ENCODE measurements around the gene RAB11FIP4.

The RAB11FIP4 gene

DNA sequence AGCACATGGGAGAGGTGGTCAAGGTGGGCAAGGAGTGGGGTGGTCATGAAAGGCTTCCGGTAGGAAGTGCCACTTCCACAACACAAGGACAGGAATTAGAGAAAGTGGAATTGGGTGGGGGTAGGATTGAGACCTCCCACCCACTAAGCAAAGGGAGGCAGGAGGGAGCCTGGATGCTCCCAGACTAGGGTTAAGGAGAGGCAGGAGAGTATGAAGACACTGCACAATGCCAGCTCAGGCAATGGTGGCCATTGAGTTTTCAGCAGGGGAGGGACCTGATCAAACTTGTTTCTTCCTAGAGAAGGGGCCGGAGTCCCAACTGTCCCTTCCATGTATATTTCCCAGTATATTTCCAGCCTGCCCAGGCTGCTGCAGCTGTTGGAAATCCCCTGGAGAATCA lies 3.1 kb upstream of the RAB11FIP4 start:
- DNase-seq, result no peak

DNA sequence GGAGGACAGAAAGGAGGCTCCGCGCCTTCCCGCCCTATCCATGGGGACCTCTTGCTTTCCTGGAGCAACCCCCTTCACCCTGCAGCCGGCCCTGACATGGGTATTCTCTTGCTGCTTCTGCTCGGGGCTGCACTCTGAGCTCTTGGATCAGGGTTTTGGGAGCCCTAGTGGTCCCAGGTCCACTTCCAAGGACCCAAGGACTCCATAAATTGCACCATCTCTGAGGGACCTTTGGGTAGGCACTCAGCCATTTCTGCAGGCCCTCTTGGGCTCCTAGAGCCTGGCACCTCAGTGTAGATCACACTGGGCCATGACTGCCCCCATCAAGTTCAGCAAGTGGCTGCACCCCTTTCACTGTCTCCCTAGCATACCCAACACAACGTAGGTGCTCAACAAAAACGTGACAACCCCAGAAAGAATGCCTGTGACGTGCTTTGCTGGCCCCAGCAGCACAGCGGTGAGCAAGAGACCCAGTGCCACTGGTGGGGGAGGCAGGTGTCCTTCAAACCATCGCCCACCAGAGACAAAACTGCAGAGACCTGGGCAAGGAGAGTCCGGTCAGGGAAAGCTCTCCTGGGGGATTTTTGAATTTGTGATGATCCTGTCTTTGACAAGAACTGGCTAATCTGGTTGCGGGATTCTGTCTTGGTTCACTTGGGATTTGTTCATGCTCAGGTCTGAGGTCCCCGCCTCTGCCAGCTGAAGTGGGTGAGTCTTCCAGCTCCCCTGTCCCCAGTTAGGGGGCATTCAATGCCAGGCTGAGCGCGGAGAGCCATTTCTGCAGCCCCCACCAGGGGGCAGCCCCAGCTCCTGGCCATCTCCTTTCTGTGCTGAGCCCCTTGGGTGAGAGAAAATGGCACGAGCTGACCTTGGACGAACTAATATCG lies 2.5 kb upstream of the RAB11FIP4 start:
- DNase-seq, result no peak

DNA sequence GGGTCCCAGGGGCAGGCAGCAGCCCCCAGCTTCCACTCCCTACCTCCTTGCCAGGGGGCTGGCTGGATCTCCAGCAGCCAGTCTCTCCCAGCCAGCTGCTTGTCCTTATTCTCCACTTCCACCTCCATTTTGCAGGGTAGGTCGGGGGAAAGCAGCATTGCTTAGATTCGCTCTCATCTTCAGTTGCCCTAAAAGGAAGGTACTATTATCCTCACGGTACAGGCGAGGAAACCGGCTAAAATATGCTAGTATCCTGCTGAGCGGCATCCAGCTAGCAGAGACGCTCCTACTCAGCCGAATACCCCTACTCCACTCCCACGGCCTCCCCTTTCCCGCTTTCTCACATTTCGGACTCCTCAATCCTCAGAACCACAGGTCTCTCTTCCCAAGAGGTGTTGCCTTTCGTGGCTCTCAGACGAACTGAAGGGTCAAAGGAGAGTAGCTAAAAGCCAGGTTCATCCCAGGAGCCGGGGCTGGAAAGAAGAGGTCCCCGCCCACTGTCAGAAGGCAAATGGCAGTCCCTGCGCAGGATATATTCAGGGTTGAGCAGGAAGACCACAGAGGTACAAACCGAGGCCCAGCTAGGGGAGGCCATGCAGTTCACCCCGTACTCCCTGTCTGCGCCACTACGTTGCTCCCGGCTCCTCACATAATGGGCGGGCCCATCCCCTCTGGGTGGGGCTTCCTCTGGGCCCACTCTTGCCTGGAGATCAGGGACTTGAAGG lies 1.7 kb upstream of the RAB11FIP4 start:
- DNase-seq, result no peak

DNA sequence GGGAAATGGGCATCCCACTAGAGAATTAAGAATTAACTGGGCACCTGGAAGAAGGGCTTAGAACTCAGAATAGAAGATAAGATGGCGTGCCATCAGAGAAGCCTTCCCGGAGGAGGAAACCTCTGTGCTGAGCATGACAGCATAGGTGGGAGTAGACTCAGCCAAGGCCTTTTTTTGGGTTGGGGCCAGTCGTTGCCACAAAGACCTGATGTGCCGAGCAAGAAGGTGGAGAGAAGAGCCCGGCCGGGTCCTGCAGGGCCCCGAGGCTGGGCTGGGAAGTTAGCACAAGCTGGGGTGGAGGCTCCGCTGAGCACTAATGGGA lies 1.1 kb upstream of the RAB11FIP4 start:
- no peak for DNase-seq

DNA sequence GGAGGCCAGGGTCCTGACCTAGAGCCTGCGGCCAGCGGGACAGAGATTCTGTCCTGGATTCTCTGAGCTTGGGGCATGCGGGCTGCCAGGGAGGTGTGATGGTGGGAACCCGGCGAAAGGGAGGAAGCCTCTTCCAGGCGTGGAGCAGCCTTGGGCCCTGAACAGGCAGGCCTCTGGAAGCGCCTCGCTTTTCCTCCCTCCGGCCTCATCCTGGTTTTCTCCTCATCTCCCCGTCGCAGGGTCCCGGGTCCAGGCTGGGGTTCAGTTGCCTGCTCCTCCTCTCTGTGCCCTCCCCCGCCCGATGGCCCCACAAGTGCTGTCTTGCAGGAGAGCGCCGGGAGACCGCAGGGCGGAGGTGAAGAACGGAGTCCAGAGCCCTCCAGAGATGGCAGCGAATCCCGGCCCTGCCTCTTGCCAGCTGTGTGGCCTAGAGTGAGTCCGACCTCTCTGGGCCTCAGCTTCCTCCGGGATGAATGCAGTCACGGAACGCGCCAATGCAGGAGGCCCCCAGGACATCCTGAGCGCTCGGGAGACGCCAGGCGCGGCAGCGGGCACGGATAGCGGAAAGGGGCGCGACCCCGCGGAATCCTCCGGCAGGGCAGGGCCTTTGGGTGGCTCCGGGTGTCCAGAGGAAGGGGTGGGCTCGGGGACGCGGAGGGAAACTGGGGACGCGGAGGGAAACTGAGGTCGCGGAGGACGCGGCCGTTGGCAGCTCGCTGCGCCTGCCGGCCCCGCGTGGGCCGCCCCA lies 553 bp upstream of the RAB11FIP4 start:
- no peak for DNase-seq

DNA sequence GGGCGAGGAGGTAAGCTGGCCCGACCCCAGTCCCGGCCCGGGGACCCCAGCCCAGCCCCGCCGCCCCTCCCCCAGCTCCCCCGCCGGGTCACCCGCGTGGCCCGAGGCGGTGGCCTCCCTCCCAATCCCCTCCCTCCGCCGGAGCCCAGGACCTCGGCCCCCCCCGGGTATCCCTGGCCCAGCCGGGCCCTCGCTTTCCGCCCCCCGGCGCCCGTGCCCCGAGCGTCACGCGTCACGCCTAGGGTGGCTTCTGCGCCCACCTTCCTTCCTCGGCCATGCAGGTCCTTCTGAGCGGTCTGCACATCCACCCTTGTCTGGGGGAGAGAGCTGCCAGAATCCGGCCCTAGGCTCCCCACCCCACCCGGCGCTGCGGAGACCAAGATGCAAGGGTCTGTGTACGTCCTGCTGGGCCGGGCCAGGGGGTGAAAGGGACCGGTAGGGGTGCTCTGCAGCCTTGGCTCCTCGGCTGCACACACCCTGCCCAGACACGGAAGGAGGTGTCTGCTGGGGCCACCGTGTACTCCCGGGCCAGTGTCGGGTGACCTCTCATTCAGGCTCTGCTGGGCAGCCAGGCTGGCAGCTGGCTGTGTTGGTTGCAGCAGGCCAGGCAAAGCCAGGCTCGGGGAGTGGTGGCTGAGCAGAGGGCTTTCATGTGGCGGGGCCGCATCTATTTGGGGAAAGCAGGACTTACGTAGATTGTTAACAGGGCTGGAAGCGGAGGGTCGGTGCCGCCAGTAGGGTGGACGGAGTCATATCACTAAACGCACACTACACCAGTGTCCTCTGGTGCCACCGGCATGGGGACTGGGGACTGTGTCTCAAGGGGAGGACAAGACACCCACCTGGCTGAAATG lies 754 bp downstream of the RAB11FIP4 start:
- DNase-seq, result peak; percentile 45

DNA sequence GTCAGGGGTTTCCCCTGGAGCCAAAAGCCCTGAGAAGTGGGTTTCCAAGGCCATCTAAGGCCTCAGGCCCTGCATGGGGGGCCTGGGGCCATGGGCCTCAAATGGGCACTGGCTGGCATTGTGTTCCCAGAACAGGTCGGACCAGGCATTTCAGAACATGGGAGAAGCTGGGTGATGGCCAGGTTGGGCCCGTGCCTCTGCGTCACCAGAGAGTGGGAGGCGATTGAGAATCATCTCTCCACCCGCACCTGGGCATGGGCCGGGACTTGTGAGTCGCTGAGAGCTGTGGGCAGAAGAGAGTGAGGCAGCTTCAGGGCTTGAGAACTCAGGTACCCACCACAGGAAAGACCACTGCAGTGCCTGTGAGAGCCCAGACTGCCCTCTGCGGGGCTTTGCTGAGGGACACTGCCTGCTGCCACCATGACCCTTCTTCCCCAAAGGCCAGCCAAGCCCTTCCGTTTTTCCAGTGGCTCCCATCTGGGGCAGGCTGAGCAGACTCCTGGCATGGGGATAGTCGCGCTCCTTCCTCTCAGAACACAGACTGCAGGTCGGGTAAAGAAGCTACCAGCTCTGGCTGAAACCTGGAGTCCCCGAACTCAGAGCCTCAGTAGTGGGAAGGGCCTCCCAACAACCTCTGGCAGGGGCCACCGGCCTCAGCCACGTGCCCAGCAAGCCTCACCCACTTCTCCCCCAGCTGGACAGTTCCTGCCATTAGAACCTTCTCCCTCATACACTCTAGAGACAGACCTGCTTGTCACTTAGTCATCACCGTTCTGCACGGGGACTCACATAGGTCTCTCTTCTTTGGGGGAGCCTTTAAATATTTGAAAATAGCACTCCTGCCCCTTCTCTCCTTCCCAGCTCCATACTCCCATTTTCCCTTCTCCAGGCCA lies 1.6 kb downstream of the RAB11FIP4 start:
- no peak for DNase-seq

DNA sequence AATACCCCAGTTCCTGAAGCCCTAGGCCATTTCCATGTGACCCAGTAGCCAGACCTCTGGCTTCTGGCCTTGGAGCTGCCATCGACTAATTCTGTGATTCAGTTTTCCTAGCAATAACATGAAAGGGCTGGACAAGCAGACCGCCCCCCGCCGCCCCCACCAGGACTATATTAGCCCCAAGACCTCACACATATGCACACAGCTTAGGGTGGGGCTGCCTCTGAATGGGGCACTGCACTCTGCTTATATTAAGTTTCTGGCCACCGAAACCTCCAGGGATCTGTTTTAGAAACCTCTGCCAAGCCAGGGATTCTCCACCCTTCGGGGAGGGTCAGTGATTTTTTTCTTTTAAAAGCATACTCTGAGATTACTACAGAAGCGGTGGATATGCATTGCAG lies 2.3 kb downstream of the RAB11FIP4 start:
- DNase-seq, result no peak

DNA sequence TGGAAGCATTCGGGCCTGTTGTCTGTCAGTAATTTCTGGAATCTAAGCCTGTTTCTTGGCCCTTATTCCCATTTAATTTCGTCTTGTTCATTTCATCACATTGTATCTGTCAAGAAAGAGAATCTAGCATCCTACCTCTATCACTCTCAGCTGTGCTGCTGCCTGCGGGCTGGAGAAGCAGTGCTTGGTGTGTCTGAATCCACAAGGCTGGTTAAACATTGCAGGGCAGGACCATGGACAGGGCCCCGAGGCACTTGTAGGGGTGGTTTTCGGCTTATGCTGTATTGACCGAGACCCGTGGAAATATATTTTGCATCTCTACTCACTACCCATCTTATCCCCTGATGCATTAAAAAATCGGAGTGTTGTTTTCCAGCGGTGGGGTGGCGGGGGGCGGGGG lies 3.1 kb downstream of the RAB11FIP4 start:
- no peak for DNase-seq

DNA sequence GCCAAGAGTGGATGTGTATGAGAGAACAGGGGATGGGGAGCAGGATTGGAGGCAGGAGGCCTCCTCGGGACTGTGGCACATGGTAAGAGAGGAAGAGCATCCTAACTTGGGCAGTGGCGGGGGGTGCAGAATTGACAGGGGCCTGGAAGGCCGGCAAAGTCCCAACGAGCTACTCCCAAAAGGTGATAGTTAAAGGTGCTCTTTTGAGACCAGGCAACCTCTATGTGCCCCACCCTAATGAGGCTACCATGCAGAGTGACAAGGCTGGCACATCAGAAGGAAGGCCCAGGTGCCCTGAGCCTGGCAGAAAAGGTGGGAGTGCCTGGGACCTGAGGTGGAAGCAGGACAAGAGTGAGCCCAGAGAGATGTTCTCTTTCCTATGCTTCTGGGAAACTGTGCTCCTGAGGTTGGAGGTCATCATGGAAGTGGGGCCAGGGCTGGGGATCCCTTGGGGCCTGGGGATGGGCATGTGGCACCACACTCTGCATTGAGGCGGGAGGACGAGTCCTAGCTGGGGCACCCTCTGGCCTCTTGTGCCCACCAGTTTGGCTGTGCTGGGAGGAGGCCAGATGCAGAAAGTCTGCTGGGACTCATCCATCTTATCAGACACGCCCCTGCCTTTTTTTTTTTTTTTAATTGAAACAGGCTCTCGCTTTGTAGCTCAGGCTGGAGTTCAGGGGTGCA lies 5.9 kb downstream of the RAB11FIP4 start:
- no peak for DNase-seq

DNA sequence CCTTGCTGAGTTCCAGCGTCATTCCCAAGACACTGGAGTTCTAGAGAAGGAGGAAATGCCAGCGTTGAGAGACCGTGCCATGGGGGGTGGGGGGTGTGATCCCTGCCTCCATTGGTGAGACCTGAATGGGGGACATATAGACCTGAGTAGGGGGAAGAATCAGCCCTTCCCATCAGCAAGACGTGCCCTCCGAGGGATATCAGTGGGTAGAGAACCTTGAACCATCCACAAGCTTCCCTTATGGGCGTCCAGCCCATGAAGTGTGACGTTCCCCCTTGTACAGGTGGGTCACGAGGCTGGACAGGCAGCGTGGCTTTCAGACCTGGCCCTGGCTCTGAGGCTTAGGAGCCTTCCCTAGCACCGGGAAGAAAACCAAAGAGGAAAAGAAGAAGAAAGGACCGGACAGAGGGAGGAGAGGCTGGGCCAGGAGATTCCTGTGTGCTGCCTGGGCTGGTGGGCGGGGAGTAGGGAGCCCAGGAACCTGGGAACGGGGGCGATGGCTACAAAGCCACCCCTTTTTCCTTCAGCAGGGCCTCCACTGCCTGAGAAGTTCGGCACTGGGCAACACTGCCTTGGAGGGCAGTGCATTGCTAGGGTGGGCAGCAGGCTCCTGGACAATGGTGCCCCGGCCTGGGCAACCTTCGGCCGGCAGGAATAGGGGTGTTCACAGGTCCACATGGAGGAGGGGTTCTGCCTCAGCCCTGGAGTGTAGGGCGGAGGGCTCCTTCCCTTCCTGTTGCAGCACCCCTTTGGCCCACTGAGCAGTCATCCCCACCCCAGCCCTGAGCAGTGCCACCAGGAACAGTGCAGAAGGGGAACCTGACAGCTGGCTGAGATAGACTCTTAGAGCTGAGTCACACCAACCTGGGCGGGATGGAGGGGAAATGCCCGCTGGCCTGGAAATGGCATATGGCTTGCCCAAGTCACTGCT lies 7.2 kb downstream of the RAB11FIP4 start:
- no peak for DNase-seq

DNA sequence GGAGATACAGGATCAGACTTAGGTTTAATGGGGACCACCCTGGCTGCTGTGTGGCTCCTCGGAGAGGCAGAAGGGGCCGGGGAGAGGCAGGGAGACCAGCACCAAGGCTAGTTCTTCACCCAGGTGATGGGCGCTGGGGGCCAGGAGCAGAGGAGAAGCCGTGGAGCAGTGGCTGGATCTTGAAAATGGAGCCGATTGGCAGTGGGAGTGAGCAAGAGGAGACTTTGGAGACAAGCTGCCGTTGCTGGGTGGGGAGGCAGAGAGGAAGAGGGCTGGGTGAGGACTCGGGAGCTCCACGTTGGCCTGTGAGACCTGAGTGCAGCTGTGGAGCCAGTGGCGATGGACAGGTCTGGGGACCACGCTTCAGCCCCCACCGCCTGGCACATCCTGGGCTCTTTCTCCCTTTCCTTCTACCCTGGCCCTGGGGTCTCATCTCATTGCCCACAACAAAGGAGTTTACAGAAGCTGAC lies 9.0 kb downstream of the RAB11FIP4 start:
- DNase-seq, result no peak

DNA sequence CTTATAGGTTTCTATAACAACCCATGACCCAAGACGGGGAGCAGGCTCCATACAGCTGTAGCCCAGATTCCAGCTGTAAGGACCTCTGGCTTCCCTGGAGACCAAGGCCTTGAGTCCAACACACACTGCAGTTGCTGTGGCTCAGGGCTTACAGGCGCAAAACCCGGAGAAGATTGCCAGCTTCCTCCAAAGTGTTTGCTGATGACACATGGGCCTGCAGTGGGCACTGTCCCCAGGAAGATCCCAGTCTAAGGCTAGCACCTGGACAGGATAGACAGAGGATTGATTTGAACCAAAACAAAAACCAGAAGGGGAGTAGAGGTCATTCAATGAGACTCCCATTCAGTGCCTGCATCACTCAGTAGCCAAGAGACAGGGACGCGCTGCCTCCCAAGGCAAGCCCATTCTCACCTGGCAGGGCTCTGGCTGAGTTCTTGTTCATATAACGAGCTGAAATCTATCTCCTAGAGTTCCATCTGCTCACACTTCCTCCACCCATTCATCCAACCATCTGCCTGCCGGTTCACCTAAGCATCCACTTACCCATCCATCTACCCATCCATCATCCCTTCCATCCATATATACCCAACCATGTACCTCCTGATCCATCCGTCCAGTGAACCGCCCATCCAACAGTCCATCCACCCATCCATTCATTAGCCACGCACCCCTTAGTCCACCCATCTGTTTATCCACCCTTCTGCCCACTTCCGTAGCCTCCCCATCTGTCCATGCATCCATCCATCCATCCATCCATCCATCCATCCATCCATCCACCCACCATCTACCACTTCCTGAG lies 10.2 kb downstream of the RAB11FIP4 start:
- DNase-seq, result no peak

DNA sequence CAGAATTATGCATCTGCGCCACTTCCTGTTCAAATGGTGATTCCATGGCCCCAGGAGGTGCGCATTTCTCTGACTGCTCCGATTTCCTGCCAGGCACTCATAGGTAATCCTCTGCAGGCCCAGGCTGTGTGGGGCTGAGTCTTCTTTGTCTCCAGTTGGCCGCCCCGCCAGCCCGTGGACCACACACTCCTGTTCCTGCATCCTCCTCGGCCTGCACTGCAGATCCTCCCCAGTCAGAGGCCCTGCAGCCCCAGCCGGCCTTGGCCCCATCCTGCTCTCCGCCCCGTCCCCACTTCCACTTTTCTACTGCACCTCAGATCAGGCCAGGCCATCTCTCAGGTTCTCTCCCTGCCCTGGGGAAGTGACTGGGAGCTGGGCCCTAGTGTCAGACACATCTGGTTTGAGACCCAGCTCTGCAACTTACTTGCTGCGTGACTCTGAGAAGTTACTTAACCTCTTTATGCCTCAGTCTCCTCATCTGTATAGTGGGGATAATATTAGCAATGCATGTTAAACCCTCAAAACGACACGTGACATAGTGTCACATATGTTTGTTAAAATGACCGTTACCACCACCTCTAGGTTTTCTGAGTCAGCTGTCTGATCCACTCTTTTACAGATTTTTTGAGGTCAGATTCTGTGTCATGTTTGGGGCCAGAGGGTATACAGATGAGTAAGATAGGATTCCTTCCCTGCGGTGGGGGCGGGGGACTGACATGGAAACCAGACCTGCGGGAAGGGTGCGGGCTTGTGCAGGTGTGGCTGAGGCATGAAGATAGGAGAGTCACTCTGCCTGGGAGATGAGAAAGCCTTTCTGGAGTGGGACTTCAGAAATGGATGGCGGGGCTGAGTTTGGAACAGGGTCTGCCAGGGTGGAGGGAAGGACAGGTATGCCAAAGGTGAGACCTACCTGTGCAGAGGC lies 12.8 kb downstream of the RAB11FIP4 start:
- DNase-seq, result no peak

DNA sequence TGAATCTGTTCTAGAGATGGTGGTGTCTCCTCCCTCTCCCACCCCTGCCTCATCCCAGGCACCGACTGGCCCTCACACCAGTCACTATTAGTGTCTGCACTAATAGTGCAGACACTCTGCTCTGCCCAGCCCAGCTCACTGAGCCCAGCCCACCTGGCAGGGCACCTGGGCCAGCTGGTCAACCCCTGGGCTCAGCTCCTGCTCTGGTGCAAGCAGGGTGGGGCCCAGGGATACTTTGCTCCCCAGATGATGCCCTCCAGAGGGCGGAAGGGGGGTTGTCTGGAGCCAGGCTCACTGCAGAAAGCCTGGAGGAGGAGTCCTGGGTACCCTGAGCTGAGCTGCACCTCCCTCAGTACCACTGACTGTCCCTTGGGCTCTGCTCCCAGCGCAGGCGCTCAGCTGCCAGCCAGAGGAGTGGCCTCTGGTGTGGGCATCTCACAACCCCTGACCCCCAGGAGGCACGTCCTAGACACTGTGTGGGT lies 14.5 kb downstream of the RAB11FIP4 start:
- DNase-seq, result no peak

DNA sequence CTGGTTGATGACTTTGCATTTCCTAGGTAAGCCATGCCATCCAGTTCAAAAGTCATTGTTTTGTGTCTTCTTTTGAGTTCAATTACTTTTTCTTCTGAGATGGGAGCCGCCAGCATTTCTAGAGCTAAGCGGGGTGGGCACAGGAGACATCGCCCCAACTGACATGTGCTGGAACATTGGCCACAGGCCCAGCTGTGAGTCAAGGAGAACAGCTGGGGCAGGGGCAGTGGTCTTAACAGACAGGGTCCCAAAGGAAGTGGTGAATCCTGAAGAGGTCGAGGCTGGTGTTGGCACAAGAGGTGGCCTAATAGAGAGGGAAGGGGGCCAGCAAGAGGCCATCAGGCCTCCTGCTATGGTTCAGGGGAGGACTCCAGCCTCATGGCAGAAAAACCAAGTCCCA lies 17.1 kb downstream of the RAB11FIP4 start:
- DNase-seq, result no peak

DNA sequence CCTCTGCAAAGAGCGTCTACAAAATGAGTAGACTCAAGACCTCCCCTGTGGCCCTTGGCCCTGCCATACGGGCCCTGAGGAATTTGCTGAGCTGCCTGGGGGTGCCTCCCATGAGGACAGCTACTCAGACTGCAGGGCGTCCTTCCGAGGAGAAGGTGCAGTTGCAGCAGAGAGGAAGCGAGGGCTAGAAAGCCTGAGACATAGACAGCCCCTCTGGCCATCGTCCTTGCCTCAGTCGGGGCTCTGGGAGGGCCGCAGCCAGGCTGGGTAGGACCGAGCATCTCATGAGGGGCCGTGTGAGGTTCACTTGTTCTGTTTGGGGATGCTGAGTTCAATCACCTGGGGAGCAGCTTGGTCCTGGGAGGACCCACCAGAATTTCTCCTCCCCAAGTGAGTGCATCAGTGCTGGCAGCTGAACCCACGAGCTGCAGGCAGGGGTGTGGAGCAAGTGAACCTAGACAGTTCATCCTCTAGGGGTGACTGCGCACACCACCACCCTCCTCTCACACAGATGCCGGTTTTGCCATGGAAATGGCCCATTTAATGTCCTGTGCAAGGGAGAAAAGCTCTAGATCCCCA lies 20.3 kb downstream of the RAB11FIP4 start:
- DNase-seq, result no peak
